Epithelial cell of prostate (primary cell): ENCODE data around the gene PSME4.
A peak's percentile ranks its signal among the peaks of the same experiment; 100 is the strongest.
"Not testable (repeated sequence)": the region's sequence is repeated elsewhere in the genome, so short reads cannot be mapped to it uniquely, and the experiment has no call there.

ENCODE experiments used
- DNase-seq: peaks from one replicate; pipeline ENCODE4 v3.0.0-alpha.2; 2011; ENCODE audit warnings: low read depth, low spot score
- H3K27ac ChIP-seq: fragments of 450-650 bp; 2 replicates; pipeline ENCODE4 v1.5.1; 2017; ENCODE audit warnings: mild to moderate bottlenecking

The PSME4 gene

GRCh38 chr2:53886406-53887280 lies 84.2 kb downstream of the PSME4 start:
- no peak for DNase-seq

GRCh38 chr2:53884883-53885282 lies 85.9 kb downstream of the PSME4 start:
- H3K27ac ChIP-seq = no peak overlapping the region
- no peak for DNase-seq

More at GRCh38 chr2:53886406-53887280, 84.2 kb downstream of the PSME4 start:
- no peak overlapping the region for H3K27ac ChIP-seq

- no peak overlapping the region for H3K27ac ChIP-seq
- no peak for DNase-seq
Observed at GRCh38 chr2:53881986-53882385, 88.8 kb downstream of the PSME4 start.

GRCh38 chr2:53881360-53881759 lies 89.4 kb downstream of the PSME4 start:
- peak overlapping the region; percentile 23 for H3K27ac ChIP-seq

GRCh38 chr2:53880756-53881155 lies 90.0 kb downstream of the PSME4 start:
- DNase-seq = no peak

More at GRCh38 chr2:53881360-53881759, 89.4 kb downstream of the PSME4 start:
- no peak for DNase-seq

GRCh38 chr2:53877556-53877955 lies 93.2 kb downstream of the PSME4 start:
- H3K27ac ChIP-seq = no peak overlapping the region
- DNase-seq = no peak

More at GRCh38 chr2:53880756-53881155, 90.0 kb downstream of the PSME4 start:
- H3K27ac ChIP-seq = peak overlapping the region; percentile 23

GRCh38 chr2:53877112-53877511 lies 93.7 kb downstream of the PSME4 start:
- no peak overlapping the region for H3K27ac ChIP-seq
- DNase-seq = no peak

- no peak for DNase-seq
- H3K27ac ChIP-seq = no peak overlapping the region
Observed at GRCh38 chr2:53874401-53874950, 96.3 kb downstream of the PSME4 start.

- no peak for DNase-seq
- H3K27ac ChIP-seq = no peak overlapping the region
Observed at GRCh38 chr2:53867773-53868172, 103.0 kb downstream of the PSME4 start.

GRCh38 chr2:53867169-53867568 lies 103.6 kb downstream of the PSME4 start:
- DNase-seq = no peak
- no peak overlapping the region for H3K27ac ChIP-seq

- H3K27ac ChIP-seq = peak overlapping the region; percentile 22
- DNase-seq = no peak
Observed at GRCh38 chr2:53865962-53866361, 104.8 kb downstream of the PSME4 start.

- DNase-seq = no peak
- peak overlapping the region; percentile 22 for H3K27ac ChIP-seq
Observed at GRCh38 chr2:53865264-53865663, 105.5 kb downstream of the PSME4 start.

- no peak overlapping the region for H3K27ac ChIP-seq
- no peak for DNase-seq
Observed at GRCh38 chr2:53863538-53864227, 107.1 kb downstream of the PSME4 start.

- H3K27ac ChIP-seq = no peak overlapping the region
- DNase-seq = no peak
Observed at GRCh38 chr2:53861824-53862223, 109.0 kb downstream of the PSME4 start.

GRCh38 chr2:53859206-53860181 lies 111.3 kb downstream of the PSME4 start, which contains the start of gene GPR75:
TSS of gene GPR75 (minus strand) at chr2:53859967. CDS start at chr2:53854756, 5,211 bp downstream.
- DNase-seq = no peak

GRCh38 chr2:53856272-53856671 lies 114.5 kb downstream of the PSME4 start:
- DNase-seq = no peak
- no peak overlapping the region for H3K27ac ChIP-seq

More at GRCh38 chr2:53859206-53860181, 111.3 kb downstream of the PSME4 start, which contains the start of gene GPR75:
- H3K27ac ChIP-seq = no peak within 1 kb of the TSS

- H3K27ac ChIP-seq = peak overlapping the region; percentile 1
- DNase-seq = no peak
Observed at GRCh38 chr2:53854678-53855077, 116.1 kb downstream of the PSME4 start.

- H3K27ac ChIP-seq = no peak overlapping the region
- DNase-seq = no peak
Observed at GRCh38 chr2:53852532-53852931, 118.3 kb downstream of the PSME4 start.

GRCh38 chr2:53851052-53851757 lies 119.6 kb downstream of the PSME4 start:
- DNase-seq, H3K27ac ChIP-seq: not testable (repeated sequence)
